HepG2 (cell line): Measurements from ENCODE around the gene SH3PXD2A. TPM values are rescaled to one million over a fixed set of nuclear protein-coding genes. Genes with fewer than 3 reads are reported as not detected.

Experiments used
- BHLHE40 ChIP-seq: IDR thresholded peaks from 2 replicates; pipeline ENCODE4 v1.6.1; 2011; ENCODE audit warnings: low read length, improper control_type of control experiment
- CENPX ChIP-seq: sonication (generic); formaldehyde crosslinking; IDR thresholded peaks from 2 replicates; pipeline ENCODE4 v1.9.0; 2021; ENCODE audit warnings: mild to moderate bottlenecking, missing genetic modification reagents, moderate library complexity
- DNMT1 ChIP-seq: sonication (generic); formaldehyde crosslinking; IDR thresholded peaks from 2 replicates; pipeline ENCODE4 v1.5.1; 2020; ENCODE audit warnings: mild to moderate bottlenecking, missing genetic modification reagents
- PHF8 ChIP-seq: sonication (generic); formaldehyde crosslinking; IDR thresholded peaks from 2 replicates; pipeline ENCODE4 v1.5.0; 2020; ENCODE audit warnings: missing genetic modification reagents
- POGZ ChIP-seq: sonication (generic); formaldehyde crosslinking; IDR thresholded peaks from 2 replicates; pipeline ENCODE4 v1.4.0; 2020; ENCODE audit warnings: mild to moderate bottlenecking, missing genetic modification reagents
- SMAD9 ChIP-seq: sonication (generic); formaldehyde crosslinking; IDR thresholded peaks from 2 replicates; pipeline ENCODE4 v1.5.1; 2020; ENCODE audit warnings: mild to moderate bottlenecking, missing genetic modification reagents
- SRSF9 ChIP-seq: fragments of 200-400 bp; formaldehyde crosslinking; IDR thresholded peaks from 2 replicates; pipeline ENCODE4 v1.6.1; 2018; ENCODE audit warnings: borderline replicate concordance, mild to moderate bottlenecking, low read depth, low read length; ENCODE audit not compliant: insufficient read depth, poor library complexity, severe bottlenecking
- STAT5B ChIP-seq: sonication (generic); formaldehyde crosslinking; IDR thresholded peaks from 2 replicates; pipeline ENCODE4 v1.4.0; 2020; ENCODE audit warnings: missing genetic modification reagents
- SUZ12 ChIP-seq: fragments of 150-350 bp; IDR thresholded peaks from 2 replicates; pipeline ENCODE4 v1.6.1; 2014; ENCODE audit warnings: low read depth, low read length
- TCF7L2 ChIP-seq: IDR thresholded peaks from 2 replicates; pipeline ENCODE4 v1.6.1; 2011; ENCODE audit warnings: mild to moderate bottlenecking, low read depth, low read length, moderate library complexity
- TRAFD1 ChIP-seq: sonication (generic); formaldehyde crosslinking; IDR thresholded peaks from 2 replicates; pipeline ENCODE4 v1.5.1; 2020; ENCODE audit warnings: missing genetic modification reagents, mild to moderate bottlenecking, borderline replicate concordance
- ZNF10 ChIP-seq: sonication (generic); formaldehyde crosslinking; IDR thresholded peaks from 2 replicates; pipeline ENCODE4 v1.4.0; 2020; ENCODE audit warnings: mild to moderate bottlenecking, low read depth, missing genetic modification reagents, borderline replicate concordance
- ZNF224 ChIP-seq: sonication (generic); formaldehyde crosslinking; IDR thresholded peaks from 2 replicates; pipeline ENCODE4 v1.5.0; 2020; ENCODE audit warnings: mild to moderate bottlenecking, missing genetic modification reagents
- ZNF674 ChIP-seq: sonication (generic); formaldehyde crosslinking; IDR thresholded peaks from 2 replicates; pipeline ENCODE4 v1.5.0; 2020; ENCODE audit warnings: low read depth, mild to moderate bottlenecking, missing genetic modification reagents
- ZNF720 ChIP-seq: sonication (generic); formaldehyde crosslinking; IDR thresholded peaks from 2 replicates; pipeline ENCODE4 v1.4.0; 2020; ENCODE audit warnings: missing genetic modification reagents
- polyA plus RNA-seq, 8 experiments: library from polyadenylated mRNA; depleted of rRNA in 3 of 8; stranded (reverse) in 7 of 8; unstranded in 1 of 8; fragments of >200 nt; fragmentation: Illumina TruSeq in 4 of 8; extraction: Trizol in 4 of 8; gene quantifications; 2 replicates each; pipeline versions ENCODE4 v1.2.1 to v1.2.3, GENCODE V29; 2011 to 2016; ENCODE audit warnings: low read depth in 4 of 8, missing spikeins in 1 of 8, mixed read lengths in 1 of 8; ENCODE audit not compliant: insufficient read depth in 1 of 8
- total RNA-seq, 5 experiments: library from RNA; depleted of rRNA; stranded (reverse); fragments of >200 nt; fragmentation: Illumina TruSeq; extraction: Trizol; gene quantifications; 2 replicates each; pipeline ENCODE4 v1.2.3, GENCODE V29; 2016; ENCODE audit warnings: low read depth in 1 of 5
- TF ChIP-seq, protein P1 (sequence below): sonication (generic); formaldehyde crosslinking; IDR thresholded peaks from 2 replicates; pipeline ENCODE4 v1.5.1; 2020; ENCODE audit warnings: mild to moderate bottlenecking, missing genetic modification reagents, moderate library complexity
- TF ChIP-seq, protein P2 (sequence below): IDR thresholded peaks from 2 replicates; pipeline ENCODE4 v1.6.1; 2018; ENCODE audit warnings: missing genetic modification reagents
- TF ChIP-seq, protein P3 (sequence below): sonication (generic); formaldehyde crosslinking; IDR thresholded peaks from 2 replicates; pipeline ENCODE4 v1.8.1; 2023; ENCODE audit warnings: mild to moderate bottlenecking, inconsistent platforms, moderate library complexity, missing genetic modification reagents, borderline replicate concordance
- TF ChIP-seq, protein P4 (sequence below): sonication (generic); formaldehyde crosslinking; IDR thresholded peaks from 2 replicates; pipeline ENCODE4 v1.4.0; 2020; ENCODE audit warnings: mild to moderate bottlenecking, low read depth, missing genetic modification reagents

SH3PXD2A gene
- total and polyA plus RNA-seq, 2 of the 13 experiments (the other 11 are each of a cell fraction or from before 2014, with no cell fraction given): 11.1 to 11.3 TPM

GRCh38 chr10:103660364-103661197 is 194.8 kb downstream of the SH3PXD2A start (continued):
- TF ChIP-seq, protein P1, sequence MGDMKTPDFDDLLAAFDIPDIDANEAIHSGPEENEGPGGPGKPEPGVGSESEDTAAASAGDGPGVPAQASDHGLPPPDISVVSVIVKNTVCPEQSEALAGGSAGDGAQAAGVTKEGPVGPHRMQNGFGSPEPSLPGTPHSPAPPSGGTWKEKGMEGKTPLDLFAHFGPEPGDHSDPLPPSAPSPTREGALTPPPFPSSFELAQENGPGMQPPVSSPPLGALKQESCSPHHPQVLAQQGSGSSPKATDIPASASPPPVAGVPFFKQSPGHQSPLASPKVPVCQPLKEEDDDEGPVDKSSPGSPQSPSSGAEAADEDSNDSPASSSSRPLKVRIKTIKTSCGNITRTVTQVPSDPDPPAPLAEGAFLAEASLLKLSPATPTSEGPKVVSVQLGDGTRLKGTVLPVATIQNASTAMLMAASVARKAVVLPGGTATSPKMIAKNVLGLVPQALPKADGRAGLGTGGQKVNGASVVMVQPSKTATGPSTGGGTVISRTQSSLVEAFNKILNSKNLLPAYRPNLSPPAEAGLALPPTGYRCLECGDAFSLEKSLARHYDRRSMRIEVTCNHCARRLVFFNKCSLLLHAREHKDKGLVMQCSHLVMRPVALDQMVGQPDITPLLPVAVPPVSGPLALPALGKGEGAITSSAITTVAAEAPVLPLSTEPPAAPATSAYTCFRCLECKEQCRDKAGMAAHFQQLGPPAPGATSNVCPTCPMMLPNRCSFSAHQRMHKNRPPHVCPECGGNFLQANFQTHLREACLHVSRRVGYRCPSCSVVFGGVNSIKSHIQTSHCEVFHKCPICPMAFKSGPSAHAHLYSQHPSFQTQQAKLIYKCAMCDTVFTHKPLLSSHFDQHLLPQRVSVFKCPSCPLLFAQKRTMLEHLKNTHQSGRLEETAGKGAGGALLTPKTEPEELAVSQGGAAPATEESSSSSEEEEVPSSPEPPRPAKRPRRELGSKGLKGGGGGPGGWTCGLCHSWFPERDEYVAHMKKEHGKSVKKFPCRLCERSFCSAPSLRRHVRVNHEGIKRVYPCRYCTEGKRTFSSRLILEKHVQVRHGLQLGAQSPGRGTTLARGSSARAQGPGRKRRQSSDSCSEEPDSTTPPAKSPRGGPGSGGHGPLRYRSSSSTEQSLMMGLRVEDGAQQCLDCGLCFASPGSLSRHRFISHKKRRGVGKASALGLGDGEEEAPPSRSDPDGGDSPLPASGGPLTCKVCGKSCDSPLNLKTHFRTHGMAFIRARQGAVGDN (CRISPR knock-in tag): peak; percentile 95
- no peak for TF ChIP-seq ZNF224 (CRISPR knock-in tag)
- peak; percentile 73; the same call in 1 of the 2 replicates for TF ChIP-seq ZNF674 (CRISPR knock-in tag)
- TF ChIP-seq, protein P2, sequence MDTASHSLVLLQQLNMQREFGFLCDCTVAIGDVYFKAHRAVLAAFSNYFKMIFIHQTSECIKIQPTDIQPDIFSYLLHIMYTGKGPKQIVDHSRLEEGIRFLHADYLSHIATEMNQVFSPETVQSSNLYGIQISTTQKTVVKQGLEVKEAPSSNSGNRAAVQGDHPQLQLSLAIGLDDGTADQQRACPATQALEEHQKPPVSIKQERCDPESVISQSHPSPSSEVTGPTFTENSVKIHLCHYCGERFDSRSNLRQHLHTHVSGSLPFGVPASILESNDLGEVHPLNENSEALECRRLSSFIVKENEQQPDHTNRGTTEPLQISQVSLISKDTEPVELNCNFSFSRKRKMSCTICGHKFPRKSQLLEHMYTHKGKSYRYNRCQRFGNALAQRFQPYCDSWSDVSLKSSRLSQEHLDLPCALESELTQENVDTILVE (CRISPR knock-in tag): no peak
- TF ChIP-seq STAT5B (CRISPR knock-in tag): peak; percentile 43; the same call in 1 of the 2 replicates
- TF ChIP-seq, protein P3, sequence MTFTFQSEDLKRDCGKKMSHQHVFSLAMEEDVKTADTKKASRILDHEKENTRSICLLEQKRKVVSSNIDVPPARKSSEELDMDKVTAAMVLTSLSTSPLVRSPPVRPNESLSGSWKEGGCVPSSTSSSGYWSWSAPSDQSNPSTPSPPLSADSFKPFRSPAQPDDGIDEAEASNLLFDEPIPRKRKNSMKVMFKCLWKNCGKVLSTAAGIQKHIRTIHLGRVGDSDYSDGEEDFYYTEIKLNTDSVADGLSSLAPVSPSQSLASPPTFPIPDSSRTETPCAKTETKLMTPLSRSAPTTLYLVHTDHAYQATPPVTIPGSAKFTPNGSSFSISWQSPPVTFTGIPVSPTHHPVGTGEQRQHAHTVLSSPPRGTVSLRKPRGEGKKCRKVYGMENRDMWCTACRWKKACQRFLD (CRISPR knock-in tag): peak; percentile 60
- TF ChIP-seq SMAD9: no peak
- peak; percentile 79 for TF ChIP-seq POGZ (CRISPR knock-in tag)
- TF ChIP-seq PHF8 (CRISPR knock-in tag): peak; percentile 74
- no peak for TF ChIP-seq SUZ12
- no peak for TF ChIP-seq TCF7L2
- TF ChIP-seq ZNF10 (CRISPR knock-in tag): no peak
- TF ChIP-seq BHLHE40: no peak
- no peak for TF ChIP-seq SRSF9
- TF ChIP-seq, protein P4, sequence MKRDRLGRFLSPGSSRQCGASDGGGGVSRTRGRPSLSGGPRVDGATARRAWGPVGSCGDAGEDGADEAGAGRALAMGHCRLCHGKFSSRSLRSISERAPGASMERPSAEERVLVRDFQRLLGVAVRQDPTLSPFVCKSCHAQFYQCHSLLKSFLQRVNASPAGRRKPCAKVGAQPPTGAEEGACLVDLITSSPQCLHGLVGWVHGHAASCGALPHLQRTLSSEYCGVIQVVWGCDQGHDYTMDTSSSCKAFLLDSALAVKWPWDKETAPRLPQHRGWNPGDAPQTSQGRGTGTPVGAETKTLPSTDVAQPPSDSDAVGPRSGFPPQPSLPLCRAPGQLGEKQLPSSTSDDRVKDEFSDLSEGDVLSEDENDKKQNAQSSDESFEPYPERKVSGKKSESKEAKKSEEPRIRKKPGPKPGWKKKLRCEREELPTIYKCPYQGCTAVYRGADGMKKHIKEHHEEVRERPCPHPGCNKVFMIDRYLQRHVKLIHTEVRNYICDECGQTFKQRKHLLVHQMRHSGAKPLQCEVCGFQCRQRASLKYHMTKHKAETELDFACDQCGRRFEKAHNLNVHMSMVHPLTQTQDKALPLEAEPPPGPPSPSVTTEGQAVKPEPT (CRISPR knock-in tag): peak; percentile 13; the same call in 1 of the 2 replicates
- TF ChIP-seq TRAFD1 (CRISPR knock-in tag): no peak; the same call in 1 of the 2 replicates
- TF ChIP-seq DNMT1 (CRISPR knock-in tag): no peak
- no peak for TF ChIP-seq CENPX (CRISPR knock-in tag)
- TF ChIP-seq ZNF720 (CRISPR knock-in tag): no peak
